Neural crest cell (in vitro differentiated cells): ENCODE results near the gene WNT10A. TPM values are rescaled to one million over a fixed set of nuclear protein-coding genes. Genes with fewer than 3 reads are reported as not detected.
"Not testable (repeated sequence)": the region's sequence is repeated elsewhere in the genome, so short reads cannot be mapped to it uniquely, and the experiment has no call there.

Experiments
- DNase-seq: peaks from one replicate; pipeline ENCODE4 v3.0.0; 2021; ENCODE audit warnings: low read depth, mixed read lengths, low spot score
- H3K27ac Mint-ChIP-seq: one replicate; pipeline ENCODE4 v1.8.0; 2021; ENCODE audit warnings: mild to moderate bottlenecking, mixed read lengths; ENCODE audit not compliant: unreplicated experiment
- H3K27me3 Mint-ChIP-seq: 2 replicates; pipeline ENCODE4 v1.8.0; 2021; ENCODE audit warnings: low read depth, mild to moderate bottlenecking, mixed read lengths
- H3K36me3 Mint-ChIP-seq: 2 replicates; pipeline ENCODE4 v1.8.0; 2021; ENCODE audit warnings: low read depth, mild to moderate bottlenecking, mixed read lengths
- H3K4me1 Mint-ChIP-seq: 2 replicates; pipeline ENCODE4 v1.8.0; 2021; ENCODE audit warnings: mixed read lengths
- H3K4me3 Mint-ChIP-seq: one replicate; pipeline ENCODE4 v1.8.0; 2021; ENCODE audit warnings: mild to moderate bottlenecking, mixed read lengths
- H3K9me3 Mint-ChIP-seq: 2 replicates; pipeline ENCODE4 v1.8.0; 2021; ENCODE audit warnings: mixed read lengths
- total RNA-seq: library from RNA; stranded (reverse); gene quantifications from 2 replicates; pipeline ENCODE4 v1.2.1, GENCODE V29; 2021
- TF ChIP-seq, protein P1 (sequence below): fragments of 200-600 bp; sonication (generic); conservative IDR thresholded peaks from 2 replicates; pipeline ENCODE4 v1.5.0; 2021; ENCODE audit warnings: antibody characterized with exemption, mild to moderate bottlenecking

WNT10A gene
- total RNA-seq, 1 donor from 2014 or later: not detected

DNA sequence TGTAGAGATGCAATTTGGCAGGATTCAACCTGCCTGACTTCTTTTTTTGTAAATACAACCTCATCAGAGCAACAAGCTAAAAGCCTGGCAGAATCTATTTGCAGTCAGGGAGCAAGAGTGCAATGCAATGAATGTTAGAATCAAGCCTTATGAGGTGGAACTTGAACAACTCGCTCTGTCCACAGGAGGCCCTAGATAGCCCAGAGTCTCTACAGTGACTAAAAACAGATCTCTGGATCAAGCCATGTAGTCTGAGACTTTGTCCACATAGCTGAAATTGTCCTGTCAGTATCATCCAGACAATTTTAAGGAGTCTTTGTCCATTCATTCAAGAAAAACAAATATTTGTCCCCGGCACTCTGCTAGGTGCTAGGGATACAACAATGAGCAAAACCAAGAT, 46.8 kb downstream of the WNT10A start:
- peaks cover 13% of the 10 kb centered on the region for H3K9me3 Mint-ChIP-seq
- H3K36me3 Mint-ChIP-seq: peaks cover 16% of the 10 kb centered on the region
- no peak overlapping the region for H3K4me3 Mint-ChIP-seq
- no peaks in the 10 kb centered on the region for H3K4me1 Mint-ChIP-seq
- TF ChIP-seq, protein P1, sequence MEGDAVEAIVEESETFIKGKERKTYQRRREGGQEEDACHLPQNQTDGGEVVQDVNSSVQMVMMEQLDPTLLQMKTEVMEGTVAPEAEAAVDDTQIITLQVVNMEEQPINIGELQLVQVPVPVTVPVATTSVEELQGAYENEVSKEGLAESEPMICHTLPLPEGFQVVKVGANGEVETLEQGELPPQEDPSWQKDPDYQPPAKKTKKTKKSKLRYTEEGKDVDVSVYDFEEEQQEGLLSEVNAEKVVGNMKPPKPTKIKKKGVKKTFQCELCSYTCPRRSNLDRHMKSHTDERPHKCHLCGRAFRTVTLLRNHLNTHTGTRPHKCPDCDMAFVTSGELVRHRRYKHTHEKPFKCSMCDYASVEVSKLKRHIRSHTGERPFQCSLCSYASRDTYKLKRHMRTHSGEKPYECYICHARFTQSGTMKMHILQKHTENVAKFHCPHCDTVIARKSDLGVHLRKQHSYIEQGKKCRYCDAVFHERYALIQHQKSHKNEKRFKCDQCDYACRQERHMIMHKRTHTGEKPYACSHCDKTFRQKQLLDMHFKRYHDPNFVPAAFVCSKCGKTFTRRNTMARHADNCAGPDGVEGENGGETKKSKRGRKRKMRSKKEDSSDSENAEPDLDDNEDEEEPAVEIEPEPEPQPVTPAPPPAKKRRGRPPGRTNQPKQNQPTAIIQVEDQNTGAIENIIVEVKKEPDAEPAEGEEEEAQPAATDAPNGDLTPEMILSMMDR: no peak
- H3K27ac Mint-ChIP-seq: no peak overlapping the region
- DNase-seq: no peak
- peaks cover 16% of the 10 kb centered on the region for H3K27me3 Mint-ChIP-seq

DNA sequence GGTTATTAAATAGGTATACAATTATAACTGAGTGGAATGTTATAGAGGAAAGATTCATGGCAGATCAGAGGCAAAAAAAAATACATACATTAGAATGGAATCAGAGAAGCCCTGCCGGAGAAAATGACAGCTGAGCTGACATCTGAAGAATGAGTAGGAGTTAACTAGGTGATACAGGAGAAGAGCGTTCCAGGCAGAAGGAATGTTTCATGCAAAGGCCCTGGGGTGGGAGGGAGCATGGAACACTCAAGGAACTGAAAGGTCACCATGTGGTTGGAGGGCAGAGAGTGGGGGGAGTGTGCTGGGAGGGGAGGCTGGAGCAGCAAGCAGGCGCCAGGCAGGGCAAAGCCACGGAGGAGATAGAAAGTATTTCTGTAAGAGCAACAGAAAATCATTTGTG, 47.2 kb downstream of the WNT10A start:
- Mint-ChIP-seq H3K27ac (no peak overlapping the region), H3K4me3 (no peak overlapping the region), H3K9me3 (peaks cover 9% of the 10 kb centered on the region), H3K36me3 (peaks cover 11% of the 10 kb centered on the region), H3K27me3 (peaks cover 20% of the 10 kb centered on the region), H3K4me1 (no peaks in the 10 kb centered on the region)
- TF ChIP-seq, protein P1: no peak
- no peak for DNase-seq

DNA sequence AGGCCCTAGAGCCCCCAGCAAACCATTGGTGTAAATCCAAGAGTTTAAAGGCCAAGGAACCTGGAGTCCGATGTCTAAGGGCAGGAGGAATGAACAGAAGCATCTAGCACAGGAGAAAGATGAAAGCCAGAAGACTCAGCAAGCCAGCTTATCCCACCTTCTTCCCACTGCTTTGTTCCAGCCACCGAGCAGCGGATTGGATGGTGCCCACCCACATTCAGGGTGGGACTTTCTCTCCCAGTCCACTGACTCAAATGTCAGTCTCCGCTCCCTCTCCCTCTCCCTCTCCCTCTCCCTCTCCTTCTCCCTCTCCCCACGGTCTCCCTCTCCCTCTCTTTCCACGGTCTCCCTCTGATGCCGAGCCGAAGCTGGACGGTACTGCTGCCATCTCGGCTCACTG, 49.8 kb downstream of the WNT10A start:
- not testable (repeated sequence) for H3K27ac Mint-ChIP-seq, H3K4me1 Mint-ChIP-seq, H3K9me3 Mint-ChIP-seq, H3K36me3 Mint-ChIP-seq, H3K4me3 Mint-ChIP-seq, DNase-seq
- peaks cover 46% of the 10 kb centered on the region for H3K27me3 Mint-ChIP-seq

DNA sequence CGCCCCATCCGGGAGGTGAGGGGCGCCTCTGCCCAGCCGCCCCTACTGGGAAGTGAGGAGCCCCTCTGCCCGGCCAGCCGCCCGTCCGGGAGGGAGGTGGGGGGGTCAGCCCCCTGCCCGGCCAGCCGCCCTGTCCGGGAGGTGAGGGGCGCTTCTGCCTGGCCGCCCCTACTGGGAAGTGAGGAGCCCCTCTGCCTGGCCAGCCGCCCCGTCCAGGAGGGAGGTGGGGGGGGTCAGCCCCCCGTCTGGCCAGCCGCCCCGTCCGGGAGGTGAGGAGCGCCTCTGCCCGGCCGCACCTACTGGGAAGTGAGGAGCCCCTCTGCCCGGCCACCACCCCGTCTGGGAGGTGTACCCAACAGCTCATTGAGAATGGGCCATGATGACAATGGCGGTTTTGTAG, 51.1 kb downstream of the WNT10A start:
- not testable (repeated sequence) for H3K36me3 Mint-ChIP-seq, H3K27ac Mint-ChIP-seq, DNase-seq, H3K9me3 Mint-ChIP-seq, H3K4me1 Mint-ChIP-seq, H3K4me3 Mint-ChIP-seq
- H3K27me3 Mint-ChIP-seq: peaks cover 54% of the 10 kb centered on the region

Other genes starting within 250 kb of the WNT10A start
- 50.0 and 58.2 TPM in 2 replicates for gene ZNF142, start 221.2 kb upstream of the WNT10A start, total RNA-seq
- 41.7 and 45.2 TPM in 2 replicates for gene BCS1L, start 221.2 kb upstream of the WNT10A start, total RNA-seq
- gene RNF25, start 208.8 kb upstream of the WNT10A start, total RNA-seq: 35.6 and 39.2 TPM in 2 replicates
- gene STK36, start 208.8 kb upstream of the WNT10A start, total RNA-seq: 77.0 and 78.7 TPM in 2 replicates
- gene TTLL4, start 170.0 kb upstream of the WNT10A start, total RNA-seq: 116 and 123 TPM in 2 replicates
- 3.2 and 4.8 TPM in 2 replicates for gene CYP27A1, start 98.7 kb upstream of the WNT10A start, total RNA-seq
- gene PRKAG3, start 49.0 kb upstream of the WNT10A start, total RNA-seq: not detected in 2 replicates
- gene WNT6, start 21.0 kb upstream of the WNT10A start, total RNA-seq: not detected in 2 replicates
- 1.7 and 1.9 TPM in 2 replicates for gene CDK5R2, start 78.8 kb downstream of the WNT10A start, total RNA-seq
- gene FEV, start 104.3 kb downstream of the WNT10A start, total RNA-seq: not detected in 2 replicates
- not detected in 2 replicates for gene CRYBA2, start 112.6 kb downstream of the WNT10A start, total RNA-seq
- gene CFAP65, start 160.7 kb downstream of the WNT10A start, total RNA-seq: 0.93 and 1.4 TPM in 2 replicates
- gene IHH, start 180.1 kb downstream of the WNT10A start, total RNA-seq: 0.16 TPM in 1 of 2 replicates, not detected in the other